HCT116 (cell line): ENCODE data around the gene PLEKHG5. TPM values are rescaled to one million over a fixed set of nuclear protein-coding genes. Genes with fewer than 3 reads are reported as not detected.

Experiments
- ATAC-seq: fragments of 200-7000 bp; cut with Tn5 transposase; 2 replicates; pipeline ENCODE4 v1.9.1; 2020; ENCODE audit warnings: mild to moderate bottlenecking, moderate library complexity
- BruUV-seq: library from RNA; stranded (reverse); fragments of 400-500 nt; replicated peaks from 2 replicates; lab custom pipeline; 2021; lab: Mats Ljungman, UMichigan
- CTCF ChIA-PET: fragments of 300-600 bp; sonication (Branson Sonifier 250); formaldehyde crosslinking; loops from one replicate; lab custom pipeline; 2021; ENCODE audit warnings: antibody characterized with exemption; lab: Charles Lee
- POLR2A ChIA-PET: fragments of 300-600, 350-600 bp; sonication (Branson Sonifier 250); formaldehyde crosslinking; loops from one replicate; lab custom pipeline; 2021; ENCODE audit warnings: antibody characterized with exemption; lab: Charles Lee
- RAD21 ChIA-PET, 2 experiments: fragments of 300-600 bp; sonication (Branson Sonifier 250); formaldehyde crosslinking; loops; one replicate each; lab custom pipeline; 2023; ENCODE audit warnings: low total read pairs in 2 of 2; ENCODE audit not compliant: uncharacterized antibody in 2 of 2, unreplicated experiment in 2 of 2, low non-redundant PET in 1 of 2; lab: Charles Lee
- DNase-seq: peaks from one replicate; pipeline ENCODE4 v3.0.0-alpha.2; 2010; ENCODE audit warnings: low read depth, low spot score
- H2AFZ ChIP-seq: fragments of 200-600 bp; shearing (Covaris generic), sonication (generic); 2 replicates; pipeline ENCODE4 v1.6.1; 2017; ENCODE audit warnings: low read depth, mixed run types, mixed read lengths, antibody characterized with exemption, low read length; ENCODE audit not compliant: poor library complexity, severe bottlenecking
- H3K27ac ChIP-seq: 2 replicates; pipeline ENCODE4 v1.5.1; 2012; ENCODE audit warnings: low read depth, low read length
- H3K27me3 ChIP-seq: fragments of 200-600 bp; sonication (generic); 2 replicates; pipeline ENCODE4 v1.6.1; 2016; ENCODE audit warnings: mixed run types, low read length, mixed read lengths; ENCODE audit not compliant: insufficient read depth
- H3K36me3 ChIP-seq, 2 experiments: fragments of 200-500 bp in 1 of 2; fragments of 200-600 bp in 1 of 2; sonication (Bioruptor generic) in 1 of 2; sonication (generic) in 1 of 2; 2 replicates each; pipeline versions ENCODE4 v1.5.1 to v1.6.1; 2014 to 2016; ENCODE audit warnings: low read length in 2 of 2, inconsistent platforms in 1 of 2, mixed read lengths in 1 of 2, mixed run types in 1 of 2; ENCODE audit not compliant: insufficient read depth in 2 of 2, control insufficient read depth in 1 of 2
- H3K4me1 ChIP-seq, 2 experiments: fragments of 200-600 bp in 1 of 2; sonication (generic) in 1 of 2; 2 replicates each; pipeline versions ENCODE4 v1.5.1 to v1.6.1; 2012 to 2017; ENCODE audit warnings: low read length in 2 of 2, inconsistent platforms in 1 of 2, mild to moderate bottlenecking in 1 of 2, mixed read lengths in 1 of 2, mixed run types in 1 of 2, moderate library complexity in 1 of 2; ENCODE audit not compliant: insufficient read depth in 2 of 2, control insufficient read depth in 1 of 2
- H3K4me2 ChIP-seq: fragments of 200-600 bp; sonication (generic); 2 replicates; pipeline ENCODE4 v1.6.1; 2017; ENCODE audit warnings: mixed run types, low read length, mixed read lengths
- H3K4me3 ChIP-seq, 2 experiments: fragments of 200-600 bp in 1 of 2; sonication (generic) in 1 of 2; replicated peaks in 1 of 2; 2 replicates each; pipeline ENCODE4 v1.5.1; 2011 to 2016; ENCODE audit warnings: low read length in 2 of 2, control low read depth in 1 of 2, low read depth in 1 of 2, mild to moderate bottlenecking in 1 of 2, mixed read lengths in 1 of 2, mixed run types in 1 of 2
- H3K79me2 ChIP-seq: fragments of 200-600 bp; sonication (generic); 2 replicates; pipeline ENCODE4 v1.6.1; 2017; ENCODE audit warnings: mild to moderate bottlenecking, mixed run types, low read length, moderate library complexity, mixed read lengths; ENCODE audit not compliant: insufficient read depth
- H3K9ac ChIP-seq: fragments of 200-600 bp; sonication (generic); 2 replicates; pipeline ENCODE4 v1.6.1; 2016; ENCODE audit warnings: low read length, mixed read lengths
- H3K9me2 ChIP-seq: fragments of 200-600 bp; sonication (generic), shearing (Covaris generic); 2 replicates; pipeline ENCODE4 v1.6.1; 2017; ENCODE audit warnings: mixed run types, mild to moderate bottlenecking, moderate library complexity; ENCODE audit not compliant: insufficient read depth
- H3K9me3 ChIP-seq, 2 experiments: fragments of 200-500 bp in 1 of 2; fragments of 200-600 bp in 1 of 2; sonication (Bioruptor generic) in 1 of 2; sonication (generic) in 1 of 2; 2 replicates each; pipeline ENCODE4 v1.6.1; 2014 to 2017; ENCODE audit warnings: low read length in 2 of 2, mixed read lengths in 2 of 2, inconsistent platforms in 1 of 2, low read depth in 1 of 2, mild to moderate bottlenecking in 1 of 2, mixed run types in 1 of 2, moderate library complexity in 1 of 2; ENCODE audit not compliant: control insufficient read depth in 1 of 2, insufficient read depth in 1 of 2
- H4K20me1 ChIP-seq: fragments of 200-600 bp; sonication (generic), shearing (Covaris generic); 2 replicates; pipeline ENCODE4 v1.6.1; 2017; ENCODE audit warnings: mixed run types, mild to moderate bottlenecking, moderate library complexity; ENCODE audit not compliant: insufficient read depth
- CEBPB ChIP-seq: IDR thresholded peaks from 2 replicates; pipeline ENCODE4 v1.6.1; 2012; ENCODE audit warnings: low read depth
- ELF1 ChIP-seq: IDR thresholded peaks from 2 replicates; pipeline ENCODE4 v1.6.1; 2012; ENCODE audit warnings: low read depth, borderline replicate concordance
- EZH2 ChIP-seq: fragments of 200-600 bp; sonication (generic); IDR thresholded peaks from 2 replicates; pipeline ENCODE4 v1.6.1; 2017; ENCODE audit warnings: antibody characterized with exemption, mixed run types
- FOSL1 ChIP-seq: IDR thresholded peaks from 2 replicates; pipeline ENCODE4 v1.6.1; 2012; ENCODE audit warnings: low read depth
- JUND ChIP-seq: IDR thresholded peaks from 2 replicates; pipeline ENCODE4 v1.6.1; 2012
- POLR2A ChIP-seq: IDR thresholded peaks from 2 replicates; pipeline ENCODE4 v1.7.0; 2011; ENCODE audit warnings: borderline replicate concordance; ENCODE audit not compliant: insufficient read depth, insufficient read length; ENCODE audit errors: extremely low read depth
- POLR2AphosphoS5 ChIP-seq: IDR thresholded peaks from 2 replicates; pipeline ENCODE4 v1.6.1; 2011; ENCODE audit warnings: mild to moderate bottlenecking, low read depth, low read length, moderate library complexity
- SRF ChIP-seq: IDR thresholded peaks from 2 replicates; pipeline ENCODE4 v1.6.1; 2012; ENCODE audit warnings: low read depth
- TCF7L2 ChIP-seq: IDR thresholded peaks from 2 replicates; pipeline ENCODE4 v1.7.0; 2011; ENCODE audit warnings: borderline replicate concordance, inconsistent platforms; ENCODE audit not compliant: insufficient read depth, insufficient read length; ENCODE audit errors: extremely low read depth
- ZNF274 ChIP-seq: fragments of 200-500 bp; sonication (Bioruptor generic); IDR thresholded peaks from 2 replicates; pipeline ENCODE4 v1.6.1; 2014; ENCODE audit warnings: mild to moderate bottlenecking, low read depth, low read length, inconsistent platforms
- intact Hi-C: fragments of 100-400 bp; cut with micrococcal nuclease; formaldehyde crosslinking; loops from 2 replicates; pipeline ENCODE4 v1.10.0; 2022
- total RNA-seq: library from RNA; stranded (reverse); gene quantifications from one replicate; pipeline ENCODE4 v1.2.1, GENCODE V29; 2021; ENCODE audit not compliant: unreplicated experiment
- TF ChIP-seq, protein P1 (sequence below), 3 experiments: fragments of 200-600 bp in 1 of 3; sonication (generic) in 1 of 3; IDR thresholded peaks in 2 of 3; conservative IDR thresholded peaks in 1 of 3; 2 replicates each; pipeline ENCODE4 v1.5.1; 2012 to 2017; ENCODE audit warnings: low read depth in 2 of 3, low read length in 2 of 3, antibody characterized with exemption in 1 of 3, borderline replicate concordance in 1 of 3, control low read depth in 1 of 3, mild to moderate bottlenecking in 1 of 3, mixed read lengths in 1 of 3, mixed run types in 1 of 3, moderate library complexity in 1 of 3; ENCODE audit not compliant: insufficient read depth in 1 of 3
- TF ChIP-seq, protein P2 (sequence below): IDR thresholded peaks from 2 replicates; pipeline ENCODE4 v1.6.1; 2012

PLEKHG5 gene
- total RNA-seq, 1 experiment from 2014 or later = 33.0 TPM

- ChIA-PET CTCF (interaction anchor here (1.4 to 6.5 kb wide), 3 partner anchors 11 to 205 kb away, joined by 5 to 105 read pairs (median 7); partner anchors contain the start of gene ICMT), POLR2A (no interaction called here)
- intact Hi-C loops = loop anchor here (10.0 kb wide), 1 partner anchor 773 kb away; no protein-coding TSS in a partner anchor
These were observed 49.9 kb downstream of the PLEKHG5 start for GRCh38 chr1:6441586-6441985.

DNA sequence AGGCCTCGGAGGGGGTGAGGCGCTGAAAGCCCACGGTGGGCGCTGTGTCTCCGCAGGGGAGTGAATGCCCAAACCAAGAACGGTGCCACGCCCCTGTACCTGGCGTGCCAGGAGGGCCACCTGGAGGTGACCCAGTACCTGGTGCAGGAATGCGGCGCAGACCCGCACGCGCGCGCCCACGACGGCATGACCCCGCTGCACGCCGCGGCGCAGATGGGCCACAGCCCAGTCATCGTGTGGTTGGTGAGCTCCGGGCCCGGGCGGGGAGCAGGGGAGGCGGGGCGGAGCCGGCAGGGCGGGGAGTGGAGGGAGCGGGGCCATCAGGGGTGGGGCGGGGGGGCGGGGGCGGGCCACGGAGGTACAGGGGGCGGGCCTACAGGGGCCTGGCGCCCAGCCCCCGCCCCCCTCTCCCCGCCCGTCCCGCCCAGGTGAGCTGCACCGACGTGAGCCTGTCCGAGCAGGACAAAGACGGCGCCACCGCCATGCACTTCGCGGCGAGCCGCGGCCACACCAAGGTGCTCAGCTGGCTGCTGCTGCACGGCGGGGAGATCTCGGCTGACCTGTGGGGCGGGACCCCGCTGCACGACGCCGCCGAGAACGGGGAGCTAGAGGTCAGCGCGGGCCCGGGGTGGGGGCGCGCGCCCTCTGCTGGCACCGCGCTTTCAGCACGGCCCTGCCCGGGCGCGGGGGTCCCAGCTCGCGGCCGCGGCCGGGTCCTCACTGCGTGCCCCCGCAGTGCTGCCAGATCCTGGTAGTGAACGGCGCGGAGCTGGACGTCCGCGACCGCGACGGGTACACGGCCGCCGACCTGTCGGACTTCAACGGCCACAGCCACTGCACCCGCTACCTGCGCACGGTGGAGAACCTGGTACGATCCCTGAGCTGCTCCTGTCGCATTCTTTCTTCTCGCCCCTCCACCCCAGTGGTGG lies 51.0 kb downstream of the PLEKHG5 start:
- CTCF ChIA-PET = interaction anchor here (0.5 to 6.5 kb wide), 17 partner anchors 9 to 236 kb away, joined by 3 to 105 read pairs (median 5); partner anchors contain the start of genes ACOT7, ESPN, HES2 and ICMT
- H3K9me2 ChIP-seq = no peaks in the 10 kb centered on the region
- H3K9ac ChIP-seq = peak overlapping the region; percentile 60
- H3K4me1 ChIP-seq = peaks cover 8 to 36% of the 10 kb centered on the region in 2 experiments
- H3K79me2 ChIP-seq = no peaks in the 10 kb centered on the region; the same call in 1 of the 2 replicates
- H3K27me3 ChIP-seq = no peaks in the 10 kb centered on the region
- H2AFZ ChIP-seq = no peak overlapping the region
- DNase-seq (no peak), ATAC-seq (peak; percentile 84)
- intact Hi-C loops = loop anchor here (10.0 kb wide), 1 partner anchor 774 kb away; no protein-coding TSS in a partner anchor
- TF ChIP-seq, protein P1, sequence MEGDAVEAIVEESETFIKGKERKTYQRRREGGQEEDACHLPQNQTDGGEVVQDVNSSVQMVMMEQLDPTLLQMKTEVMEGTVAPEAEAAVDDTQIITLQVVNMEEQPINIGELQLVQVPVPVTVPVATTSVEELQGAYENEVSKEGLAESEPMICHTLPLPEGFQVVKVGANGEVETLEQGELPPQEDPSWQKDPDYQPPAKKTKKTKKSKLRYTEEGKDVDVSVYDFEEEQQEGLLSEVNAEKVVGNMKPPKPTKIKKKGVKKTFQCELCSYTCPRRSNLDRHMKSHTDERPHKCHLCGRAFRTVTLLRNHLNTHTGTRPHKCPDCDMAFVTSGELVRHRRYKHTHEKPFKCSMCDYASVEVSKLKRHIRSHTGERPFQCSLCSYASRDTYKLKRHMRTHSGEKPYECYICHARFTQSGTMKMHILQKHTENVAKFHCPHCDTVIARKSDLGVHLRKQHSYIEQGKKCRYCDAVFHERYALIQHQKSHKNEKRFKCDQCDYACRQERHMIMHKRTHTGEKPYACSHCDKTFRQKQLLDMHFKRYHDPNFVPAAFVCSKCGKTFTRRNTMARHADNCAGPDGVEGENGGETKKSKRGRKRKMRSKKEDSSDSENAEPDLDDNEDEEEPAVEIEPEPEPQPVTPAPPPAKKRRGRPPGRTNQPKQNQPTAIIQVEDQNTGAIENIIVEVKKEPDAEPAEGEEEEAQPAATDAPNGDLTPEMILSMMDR (IDR thresholded peaks at IDR 0.05 in 2 of 3, conservative IDR thresholded peaks at IDR 0.05 in 1 of 3; ENCODE audit: borderline replicate concordance in 1 of 3, insufficient read depth in 1 of 3, low read depth in 2 of 3, low read length in 2 of 3) = peak in 2 of 3 experiments; percentile 41 to 65; a peak in 4 of 6 replicates
- TF ChIP-seq JUND (no peak), POLR2AphosphoS5 (0 out of 2 replicates have a peak, but pooled peaks have one; percentile 22)
- POLR2A ChIA-PET = interaction anchor here (0.7 to 1.7 kb wide), 5 partner anchors 13 to 114 kb away, joined by 3 to 7 read pairs (median 5); partner anchors contain the start of gene NOL9
- H4K20me1 ChIP-seq = no peaks in the 10 kb centered on the region
- H3K4me2 ChIP-seq = peak overlapping the region; percentile 76
- BruUV-seq = no TSS peak
- no peaks in the 10 kb centered on the region for H3K9me3 ChIP-seq
- H3K36me3 ChIP-seq = no peaks in the 10 kb centered on the region
- H3K4me3 ChIP-seq = peak overlapping the region; percentile 24 to 48
- H3K27ac ChIP-seq = peak overlapping the region; percentile 47; the same call in 1 of the 2 replicates
- RAD21 ChIA-PET = interaction anchor here (0.9 kb wide), 2 partner anchors 17 to 194 kb away, joined by 4 to 7 read pairs; no protein-coding TSS in a partner anchor

More at GRCh38 chr1:6441586-6441985, 49.9 kb downstream of the PLEKHG5 start:
- H2AFZ ChIP-seq = no peak overlapping the region
- TF ChIP-seq EZH2 (no peak), FOSL1 (no peak), CEBPB (no peak), SRF (no peak), ZNF274 (no peak), ELF1 (no peak), TCF7L2 (no peak), POLR2A (no peak), JUND (no peak)
- TF ChIP-seq, protein P2, sequence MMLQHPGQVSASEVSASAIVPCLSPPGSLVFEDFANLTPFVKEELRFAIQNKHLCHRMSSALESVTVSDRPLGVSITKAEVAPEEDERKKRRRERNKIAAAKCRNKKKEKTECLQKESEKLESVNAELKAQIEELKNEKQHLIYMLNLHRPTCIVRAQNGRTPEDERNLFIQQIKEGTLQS = no peak
- no peak overlapping the region for H3K27ac ChIP-seq
- DNase-seq = no peak
- no peaks in the 10 kb centered on the region for H3K36me3 ChIP-seq
- peaks cover 14 to 43% of the 10 kb centered on the region in 2 experiments for H3K4me1 ChIP-seq
- TSS peak; percentile 28 for BruUV-seq
- RAD21 ChIA-PET = no interaction called here
- no peaks in the 10 kb centered on the region for H3K9me2 ChIP-seq
- H3K4me2 ChIP-seq = no peak overlapping the region
- H3K9me3 ChIP-seq = no peaks in the 10 kb centered on the region
- H4K20me1 ChIP-seq = no peaks in the 10 kb centered on the region
- H3K4me3 ChIP-seq = no peak overlapping the region
- H3K9ac ChIP-seq = no peak overlapping the region
- no peaks in the 10 kb centered on the region; the same call in 1 of the 2 replicates for H3K79me2 ChIP-seq
- H3K27me3 ChIP-seq = no peaks in the 10 kb centered on the region
- ATAC-seq = no peak
